HG03432 (cell line): ENCODE measurements around the gene FOXP1.
A peak's percentile ranks its signal among the peaks of the same experiment; 100 is the strongest.

Experiments used
- ATAC-seq: cut with Tn5 transposase; IDR thresholded peaks from one replicate; pipeline ENCODE4 v1.9.1; 2021; ENCODE audit warnings: mild to moderate bottlenecking, moderate library complexity; ENCODE audit not compliant: unreplicated experiment

Gene FOXP1

GRCh38 chr3:71054312-71054711, 529.2 kb downstream of the FOXP1 start:
- ATAC-seq: no peak

GRCh38 chr3:71053495-71053894, 530.0 kb downstream of the FOXP1 start:
- ATAC-seq: no peak

- ATAC-seq: no peak
Observed at GRCh38 chr3:71052716-71053115, 530.8 kb downstream of the FOXP1 start.

GRCh38 chr3:71051893-71052687, 531.4 kb downstream of the FOXP1 start:
- no peak for ATAC-seq

GRCh38 chr3:71051259-71051595, 532.3 kb downstream of the FOXP1 start:
- no peak for ATAC-seq

GRCh38 chr3:71050538-71051258, 532.8 kb downstream of the FOXP1 start:
- ATAC-seq: no peak

- no peak for ATAC-seq
Observed at GRCh38 chr3:71050166-71050537, 533.4 kb downstream of the FOXP1 start.

- ATAC-seq: no peak
Observed at GRCh38 chr3:71048948-71049347, 534.6 kb downstream of the FOXP1 start.

- no peak for ATAC-seq
Observed at GRCh38 chr3:71047616-71048531, 535.7 kb downstream of the FOXP1 start.

GRCh38 chr3:71046791-71047190, 536.7 kb downstream of the FOXP1 start:
- ATAC-seq: no peak

- peak; percentile 50 for ATAC-seq
Observed at GRCh38 chr3:71045917-71046282, 537.6 kb downstream of the FOXP1 start.

- ATAC-seq: no peak
Observed at GRCh38 chr3:71045212-71045916, 538.2 kb downstream of the FOXP1 start.

GRCh38 chr3:71042759-71043158, 540.8 kb downstream of the FOXP1 start:
- ATAC-seq: no peak

- ATAC-seq: no peak
Observed at GRCh38 chr3:71041371-71041770, 542.2 kb downstream of the FOXP1 start.

- ATAC-seq: no peak
Observed at GRCh38 chr3:71039332-71039731, 544.2 kb downstream of the FOXP1 start.

- no peak for ATAC-seq
Observed at GRCh38 chr3:71037775-71038174, 545.8 kb downstream of the FOXP1 start.

- no peak for ATAC-seq
Observed at GRCh38 chr3:71035886-71036285, 547.6 kb downstream of the FOXP1 start.

GRCh38 chr3:71035314-71035713, 548.2 kb downstream of the FOXP1 start:
- ATAC-seq: no peak

- no peak for ATAC-seq
Observed at GRCh38 chr3:71033681-71034220, 549.8 kb downstream of the FOXP1 start.

- no peak for ATAC-seq
Observed at GRCh38 chr3:71031914-71032521, 551.5 kb downstream of the FOXP1 start.
